Neural progenitor cell (in vitro differentiated cells): ENCODE results near the gene ESRRA. TPM values are rescaled to one million over a fixed set of nuclear protein-coding genes. Genes with fewer than 3 reads are reported as not detected.

Source experiments
- DNase-seq: peaks from one replicate; pipeline ENCODE4 v3.0.0-alpha.2; 2016; ENCODE audit warnings: low spot score
- H2AFZ ChIP-seq: fragments of 200-600 bp; sonication (generic); replicated peaks from 2 replicates; pipeline ENCODE4 v1.6.1; 2016; ENCODE audit warnings: antibody characterized with exemption
- H3F3A ChIP-seq: fragments of 200-600 bp; sonication (generic); 2 replicates; pipeline ENCODE4 v1.6.1; 2016; ENCODE audit warnings: antibody characterized with exemption, low read depth
- H3K27ac ChIP-seq: fragments of 200-600 bp; sonication (generic); 2 replicates; pipeline ENCODE4 v1.5.1; 2016; ENCODE audit warnings: mild to moderate bottlenecking
- H3K27me3 ChIP-seq: fragments of 200-600 bp; sonication (generic); 2 replicates; pipeline ENCODE4 v1.6.1; 2016; ENCODE audit warnings: mild to moderate bottlenecking, moderate library complexity
- H3K36me3 ChIP-seq: fragments of 200-600 bp; sonication (generic); 2 replicates; pipeline ENCODE4 v1.5.1; 2016
- H3K4me1 ChIP-seq: fragments of 200-600 bp; sonication (generic); 2 replicates; pipeline ENCODE4 v1.6.1; 2016; ENCODE audit warnings: mixed run types
- H3K4me2 ChIP-seq: fragments of 200-600 bp; sonication (generic); 2 replicates; pipeline ENCODE4 v1.6.1; 2016
- H3K4me3 ChIP-seq: fragments of 200-600 bp; sonication (generic); 2 replicates; pipeline ENCODE4 v1.5.1; 2016
- H3K79me2 ChIP-seq: fragments of 200-600 bp; sonication (generic); 2 replicates; pipeline ENCODE4 v1.6.1; 2016; ENCODE audit warnings: low read depth
- H3K9ac ChIP-seq: fragments of 200-600 bp; sonication (generic); 2 replicates; pipeline ENCODE4 v1.6.1; 2016
- H3K9me3 ChIP-seq: fragments of 200-600 bp; sonication (generic); 2 replicates; pipeline ENCODE4 v1.5.1; 2016; ENCODE audit warnings: low read depth
- H4K20me1 ChIP-seq: fragments of 200-600 bp; sonication (generic); 2 replicates; pipeline ENCODE4 v1.6.1; 2016; ENCODE audit warnings: low read depth
- H3K27ac Mint-ChIP-seq: 3 replicates; pipeline ENCODE4 v1.8.0; 2021; ENCODE audit warnings: mixed read lengths
- H3K27me3 Mint-ChIP-seq: 2 replicates; pipeline ENCODE4 v1.8.0; 2022; ENCODE audit warnings: low read depth, mild to moderate bottlenecking, inconsistent platforms, moderate library complexity, mixed read lengths; ENCODE audit not compliant: insufficient read depth
- H3K36me3 Mint-ChIP-seq: 3 replicates; pipeline ENCODE4 v1.8.0; 2021; ENCODE audit warnings: mixed read lengths
- H3K4me1 Mint-ChIP-seq: 3 replicates; pipeline ENCODE4 v1.8.0; 2021; ENCODE audit warnings: mixed read lengths
- H3K4me3 Mint-ChIP-seq: 3 replicates; pipeline ENCODE4 v1.8.0; 2021; ENCODE audit warnings: mild to moderate bottlenecking, moderate library complexity, mixed read lengths
- H3K9me3 Mint-ChIP-seq: 3 replicates; pipeline ENCODE4 v1.8.0; 2020; ENCODE audit warnings: mixed read lengths
- CTCF ChIP-seq: fragments of 200-600 bp; sonication (generic); IDR thresholded peaks from 2 replicates; pipeline ENCODE4 v1.5.1; 2017; ENCODE audit warnings: antibody characterized with exemption, mild to moderate bottlenecking
- EZH2 ChIP-seq: fragments of 200-600 bp; sonication (generic); IDR thresholded peaks from 2 replicates; pipeline ENCODE4 v1.6.1; 2017; ENCODE audit warnings: antibody characterized with exemption, mild to moderate bottlenecking, moderate library complexity
- EZH2phosphoT487 ChIP-seq: fragments of 200-600 bp; sonication (generic); IDR thresholded peaks from 2 replicates; pipeline ENCODE4 v1.6.1; 2017; ENCODE audit warnings: antibody characterized with exemption
- total RNA-seq: library from RNA; depleted of rRNA; stranded (reverse); fragments of >200 nt; gene quantifications from 2 replicates; pipeline ENCODE4 v1.2.3, GENCODE V29; 2015; ENCODE audit warnings: low replicate concordance

Gene ESRRA
- total RNA-seq, 1 donor from 2014 or later, result 5.5 TPM

GRCh38 chr11:64359712-64360445, 54.6 kb downstream of the ESRRA start:
- H3K9ac ChIP-seq, result peak overlapping the region; percentile 36
- H3K4me3 ChIP-seq, result peak overlapping the region; percentile 69
- H3K4me3 Mint-ChIP-seq, result peak overlapping the region; percentile 84
- peak overlapping the region; percentile 88 for H3K4me2 ChIP-seq
- H3K4me1 Mint-ChIP-seq, result peaks cover 21% of the 10 kb centered on the region
- H3K27ac ChIP-seq, result no peak overlapping the region
- no peak for DNase-seq
- H2AFZ ChIP-seq, result peak overlapping the region; percentile 88
- no peaks in the 10 kb centered on the region for H3K9me3 ChIP-seq
- H3K79me2 ChIP-seq, result no peaks in the 10 kb centered on the region
- peaks cover 14% of the 10 kb centered on the region for H3K36me3 Mint-ChIP-seq
- H3K27me3 ChIP-seq, result no peaks in the 10 kb centered on the region
- peaks cover 18% of the 10 kb centered on the region for H3F3A ChIP-seq
- no peaks in the 10 kb centered on the region for H3K36me3 ChIP-seq
- no peak overlapping the region for H3K27ac Mint-ChIP-seq
- no peaks in the 10 kb centered on the region for H3K9me3 Mint-ChIP-seq
- peaks cover 10% of the 10 kb centered on the region for H3K27me3 Mint-ChIP-seq
- H4K20me1 ChIP-seq, result peaks cover 3% of the 10 kb centered on the region
- H3K4me1 ChIP-seq, result peaks cover 21% of the 10 kb centered on the region
- no peak for TF ChIP-seq CTCF
- TF ChIP-seq EZH2phosphoT487, result no peak
- no peak for TF ChIP-seq EZH2

- no peaks in the 10 kb centered on the region for H3K27me3 ChIP-seq
- no peak overlapping the region for H3K27ac Mint-ChIP-seq
- TF ChIP-seq EZH2phosphoT487 (no peak), EZH2 (no peak), CTCF (no peak)
- no peaks in the 10 kb centered on the region for H3K36me3 ChIP-seq
- no peak for DNase-seq
- H3K9me3 ChIP-seq, result no peaks in the 10 kb centered on the region
- H4K20me1 ChIP-seq, result peaks cover 3% of the 10 kb centered on the region
- no peak overlapping the region for H2AFZ ChIP-seq
- H3K79me2 ChIP-seq, result no peaks in the 10 kb centered on the region
- no peaks in the 10 kb centered on the region for H3K9me3 Mint-ChIP-seq
- peaks cover 17% of the 10 kb centered on the region for H3K4me1 ChIP-seq
- peaks cover 15% of the 10 kb centered on the region for H3F3A ChIP-seq
- H3K4me1 Mint-ChIP-seq, result peaks cover 16% of the 10 kb centered on the region
- H3K4me3 Mint-ChIP-seq, result peak overlapping the region; percentile 52
- H3K9ac ChIP-seq, result no peak overlapping the region
- H3K4me3 ChIP-seq, result no peak overlapping the region
- H3K27me3 Mint-ChIP-seq, result peaks cover 9% of the 10 kb centered on the region
- no peak overlapping the region for H3K4me2 ChIP-seq
- H3K27ac ChIP-seq, result no peak overlapping the region
- peaks cover 14% of the 10 kb centered on the region for H3K36me3 Mint-ChIP-seq
Measured at GRCh38 chr11:64360448-64360921, 55.2 kb downstream of the ESRRA start.

- Histone ChIP-seq H3K79me2 (no peaks in the 10 kb centered on the region), H3K36me3 (no peaks in the 10 kb centered on the region), H4K20me1 (peaks cover 3% of the 10 kb centered on the region), H3K4me3 (no peak overlapping the region), H3F3A (peaks cover 3% of the 10 kb centered on the region), H3K4me2 (no peak overlapping the region), H3K9ac (no peak overlapping the region), H3K4me1 (peaks cover 13% of the 10 kb centered on the region), H2AFZ (no peak overlapping the region), H3K27me3 (no peaks in the 10 kb centered on the region), H3K9me3 (no peaks in the 10 kb centered on the region), H3K27ac (no peak overlapping the region)
- no peak overlapping the region for H3K27ac Mint-ChIP-seq
- DNase-seq, result no peak
- peaks cover 18% of the 10 kb centered on the region for H3K36me3 Mint-ChIP-seq
- no peak overlapping the region for H3K4me3 Mint-ChIP-seq
- TF ChIP-seq EZH2 (no peak), CTCF (no peak), EZH2phosphoT487 (no peak)
- H3K9me3 Mint-ChIP-seq, result no peaks in the 10 kb centered on the region
- H3K4me1 Mint-ChIP-seq, result peaks cover 9% of the 10 kb centered on the region
- H3K27me3 Mint-ChIP-seq, result peaks cover 8% of the 10 kb centered on the region
Measured at GRCh38 chr11:64361659-64362058, 56.3 kb downstream of the ESRRA start.
